ENCODE measurements around the gene UGT1A10. TPM values are rescaled to one million over a fixed set of nuclear protein-coding genes. Genes with fewer than 3 reads are reported as not detected.

The UGT1A10 gene
- total RNA-seq, 1 experiment from 2014 or later: not detected

DNA sequence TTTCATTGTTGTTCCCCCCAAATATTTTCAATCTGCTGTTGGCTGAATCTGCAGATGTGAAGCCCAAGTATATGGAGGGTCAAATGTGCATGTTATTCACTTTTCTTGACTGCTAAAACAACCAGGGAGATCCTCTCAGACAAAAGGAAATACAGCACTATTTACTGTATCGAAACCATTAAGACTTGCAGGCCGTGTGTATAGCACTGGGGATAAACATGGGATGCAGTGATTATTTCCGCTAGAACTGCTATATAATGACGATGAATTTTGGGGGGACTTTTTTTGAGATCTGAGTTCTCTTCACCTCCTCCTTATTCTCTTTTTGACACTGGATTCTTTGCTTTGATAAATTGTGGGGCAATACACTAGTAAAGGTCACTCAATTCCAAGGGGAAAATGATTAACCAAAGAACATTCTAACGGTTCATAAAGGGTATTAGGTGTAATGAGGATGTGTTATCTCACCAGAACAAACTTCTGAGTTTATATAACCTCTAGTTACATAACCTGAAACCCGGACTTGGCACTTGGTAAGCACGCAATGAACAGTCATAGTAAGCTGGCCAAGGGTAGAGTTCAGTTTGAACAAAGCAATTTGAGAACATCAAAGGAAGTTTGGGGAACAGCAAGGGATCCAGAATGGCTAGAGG is 120.3 kb downstream of the UGT1A10 start:
- no peak for DNase-seq
- Histone ChIP-seq H3K36me3 (replicated peaks; ENCODE audit: control insufficient read depth, insufficient read depth, low read length) (no peaks in the 10 kb centered on the region), H3K27me3 (ENCODE audit: control insufficient read depth, insufficient read depth, low read length) (no peaks in the 10 kb centered on the region), H3K4me3 (ENCODE audit: insufficient read depth, low read depth, low read length) (no peak overlapping the region)

DNA sequence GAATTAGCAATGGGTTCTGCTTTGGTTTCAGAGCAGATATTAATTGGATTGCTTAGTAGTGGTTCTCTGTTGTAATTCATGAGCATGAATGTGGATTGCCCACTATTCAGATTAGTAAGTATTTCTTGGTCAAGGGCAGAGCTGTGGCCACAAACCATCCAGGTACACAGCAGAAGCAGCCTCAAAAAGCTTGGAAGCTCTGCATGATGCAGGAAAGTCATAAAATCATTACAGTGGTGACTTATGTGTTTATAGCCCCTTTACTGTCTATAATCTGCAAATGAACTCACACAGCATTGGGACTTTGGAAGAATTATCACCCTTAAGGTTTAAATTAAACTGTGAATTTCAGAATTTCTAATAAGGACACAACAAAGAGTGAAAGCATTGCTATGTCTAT is 121.9 kb downstream of the UGT1A10 start:
- H3K27me3 ChIP-seq (ENCODE audit: control insufficient read depth, insufficient read depth, low read length): no peaks in the 10 kb centered on the region
- DNase-seq: no peak
- no peaks in the 10 kb centered on the region for H3K36me3 ChIP-seq (replicated peaks; ENCODE audit: control insufficient read depth, insufficient read depth, low read length)
- no peak overlapping the region for H3K4me3 ChIP-seq (ENCODE audit: insufficient read depth, low read depth, low read length)

DNA sequence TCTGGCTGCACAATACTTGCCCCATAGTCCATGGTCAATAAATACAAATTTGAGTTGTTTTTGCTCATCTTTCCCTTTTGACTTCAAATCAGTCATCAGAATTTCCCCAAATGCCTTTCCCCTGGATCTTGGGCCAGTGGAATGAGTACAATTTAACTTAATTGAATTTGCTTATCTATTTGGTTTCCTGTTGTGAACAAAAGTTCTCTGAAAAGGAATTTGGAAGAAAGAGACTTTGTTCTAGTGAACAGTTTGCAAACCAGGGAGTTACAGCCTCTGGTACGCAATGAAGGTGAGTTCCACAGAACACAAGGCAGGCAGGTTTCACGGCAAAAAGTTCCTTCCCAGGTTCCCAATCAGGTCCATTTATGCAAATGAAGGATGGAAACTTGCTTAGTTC is 122.6 kb downstream of the UGT1A10 start:
- no peaks in the 10 kb centered on the region for H3K36me3 ChIP-seq (replicated peaks; ENCODE audit: control insufficient read depth, insufficient read depth, low read length)
- H3K27me3 ChIP-seq (ENCODE audit: control insufficient read depth, insufficient read depth, low read length): no peaks in the 10 kb centered on the region
- no peak overlapping the region for H3K4me3 ChIP-seq (ENCODE audit: insufficient read depth, low read depth, low read length)
- DNase-seq: no peak

DNA sequence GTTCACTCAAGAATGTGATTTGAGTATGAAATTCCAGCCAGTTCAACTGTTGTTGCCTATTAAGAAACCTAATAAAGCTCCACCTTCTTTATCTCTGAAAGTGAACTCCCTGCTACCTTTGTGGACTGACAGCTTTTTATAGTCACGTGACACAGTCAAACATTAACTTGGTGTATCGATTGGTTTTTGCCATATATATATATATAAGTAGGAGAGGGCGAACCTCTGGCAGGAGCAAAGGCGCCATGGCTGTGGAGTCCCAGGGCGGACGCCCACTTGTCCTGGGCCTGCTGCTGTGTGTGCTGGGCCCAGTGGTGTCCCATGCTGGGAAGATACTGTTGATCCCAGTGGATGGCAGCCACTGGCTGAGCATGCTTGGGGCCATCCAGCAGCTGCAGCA is 123.8 kb downstream of the UGT1A10 start, which contains the start of gene UGT1A1:
Gene UGT1A1 (plus strand): TSS at position 228 of the 400 bp plus-strand sequence. CDS start 18 bp downstream, at position 246.
- no peak for DNase-seq
- H3K36me3 ChIP-seq (replicated peaks; ENCODE audit: control insufficient read depth, insufficient read depth, low read length): no peaks in the 10 kb centered on the region
- no peak within 1 kb of the TSS for H3K4me3 ChIP-seq (ENCODE audit: insufficient read depth, low read depth, low read length)
- H3K27me3 ChIP-seq (ENCODE audit: control insufficient read depth, insufficient read depth, low read length): no peaks in the 10 kb centered on the region

DNA sequence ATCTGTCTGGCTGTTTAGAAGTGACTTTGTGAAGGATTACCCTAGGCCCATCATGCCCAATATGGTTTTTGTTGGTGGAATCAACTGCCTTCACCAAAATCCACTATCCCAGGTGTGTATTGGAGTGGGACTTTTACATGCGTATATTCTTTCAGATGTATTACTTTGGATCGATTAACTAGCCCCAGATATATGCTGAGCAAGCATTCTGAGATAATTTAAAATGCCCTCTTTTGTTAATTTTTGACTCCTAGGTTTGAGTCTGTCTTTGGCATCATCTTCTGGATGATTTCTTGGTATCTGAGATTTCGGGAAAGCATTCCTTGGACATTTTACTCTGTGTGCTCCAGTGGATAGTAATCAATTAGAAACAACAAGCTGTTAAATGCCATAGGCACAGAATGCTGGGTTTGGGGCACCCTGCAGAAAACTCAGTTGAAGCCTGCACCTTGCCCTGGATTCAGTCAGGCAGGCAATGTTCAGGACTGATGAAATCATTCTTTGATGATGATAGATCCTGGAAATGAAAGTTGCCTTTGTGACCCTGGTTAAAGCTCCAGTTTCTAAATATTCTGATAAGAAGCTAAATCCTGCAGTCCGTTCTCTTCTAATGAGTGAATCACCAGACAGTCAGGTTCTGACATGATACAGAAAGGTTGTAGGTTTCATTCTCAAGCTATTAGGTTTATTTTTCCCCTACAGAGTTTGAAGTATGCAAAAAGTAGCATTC is 125.0 kb downstream of the UGT1A10 start:
- no peak overlapping the region for H3K4me3 ChIP-seq (ENCODE audit: insufficient read depth, low read depth, low read length)
- no peaks in the 10 kb centered on the region for H3K27me3 ChIP-seq (ENCODE audit: control insufficient read depth, insufficient read depth, low read length)
- no peaks in the 10 kb centered on the region for H3K36me3 ChIP-seq (replicated peaks; ENCODE audit: control insufficient read depth, insufficient read depth, low read length)
- no peak for DNase-seq

DNA sequence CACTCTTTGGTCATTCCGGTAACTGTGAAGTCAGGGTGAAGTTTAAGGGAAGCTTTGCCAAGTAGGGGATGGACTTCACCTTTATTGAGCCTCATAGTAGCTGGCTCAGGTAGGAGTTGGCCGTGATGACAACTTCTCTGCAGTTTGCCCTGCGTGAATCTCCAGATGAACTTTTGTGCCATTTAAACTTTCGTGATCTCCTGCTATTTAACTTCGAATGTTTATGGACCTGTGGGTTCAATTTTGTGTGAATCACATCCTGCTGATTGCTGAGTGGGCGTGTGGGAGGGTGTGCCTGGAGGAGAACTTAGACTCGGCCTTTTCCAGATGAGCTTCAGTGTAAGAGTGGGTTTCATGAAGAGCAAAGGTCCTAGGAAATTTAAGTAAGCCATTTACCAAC is 128.0 kb downstream of the UGT1A10 start:
- H3K36me3 ChIP-seq (replicated peaks; ENCODE audit: control insufficient read depth, insufficient read depth, low read length): no peaks in the 10 kb centered on the region
- no peak for DNase-seq
- no peak overlapping the region for H3K4me3 ChIP-seq (ENCODE audit: insufficient read depth, low read depth, low read length)
- H3K27me3 ChIP-seq (ENCODE audit: control insufficient read depth, insufficient read depth, low read length): no peaks in the 10 kb centered on the region

DNA sequence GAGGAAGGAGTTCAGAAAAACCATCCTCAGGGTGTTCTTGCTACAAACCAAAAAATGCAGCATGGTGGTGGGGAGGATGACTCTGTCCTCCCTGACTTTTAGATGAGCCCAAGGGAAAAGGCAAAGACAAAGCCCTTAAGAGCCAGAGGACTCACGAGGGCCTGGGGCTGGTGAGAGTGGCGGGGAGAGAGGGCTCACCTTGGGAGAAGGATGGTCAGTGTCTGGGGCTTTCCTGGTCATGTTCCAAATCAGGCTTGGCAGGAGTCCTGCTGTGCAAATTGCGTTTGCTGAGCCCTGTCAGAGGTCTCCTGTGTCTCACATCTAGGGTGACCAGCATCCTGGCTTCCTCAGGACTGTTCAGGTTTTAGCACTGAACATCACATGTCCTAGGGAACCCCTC is 128.5 kb downstream of the UGT1A10 start:
- Histone ChIP-seq H3K27me3 (ENCODE audit: control insufficient read depth, insufficient read depth, low read length) (no peaks in the 10 kb centered on the region), H3K4me3 (ENCODE audit: insufficient read depth, low read depth, low read length) (no peak overlapping the region), H3K36me3 (replicated peaks; ENCODE audit: control insufficient read depth, insufficient read depth, low read length) (no peaks in the 10 kb centered on the region)
- no peak for DNase-seq

DNA sequence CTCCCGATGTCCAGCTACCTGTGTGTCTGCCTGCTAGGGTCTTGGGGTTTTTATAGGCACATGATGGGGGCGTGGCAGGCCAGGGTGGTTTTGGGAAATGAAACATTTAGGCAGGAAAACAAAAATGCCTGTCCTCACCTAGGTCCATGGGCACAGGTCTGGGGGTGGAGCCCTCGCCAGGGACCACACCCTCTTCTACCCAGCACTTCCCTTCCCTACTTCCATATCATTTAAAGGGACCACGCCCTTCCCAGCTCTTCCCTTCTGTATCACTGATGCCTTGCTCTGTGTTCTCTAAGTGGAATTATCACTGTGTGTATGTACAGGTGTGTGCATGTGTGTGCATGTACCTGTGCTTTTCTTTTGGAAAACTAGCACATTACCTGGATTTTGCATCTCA is 130.2 kb downstream of the UGT1A10 start:
- H3K36me3 ChIP-seq (replicated peaks; ENCODE audit: control insufficient read depth, insufficient read depth, low read length): no peaks in the 10 kb centered on the region
- DNase-seq: no peak
- H3K27me3 ChIP-seq (ENCODE audit: control insufficient read depth, insufficient read depth, low read length): no peaks in the 10 kb centered on the region
- H3K4me3 ChIP-seq (ENCODE audit: insufficient read depth, low read depth, low read length): no peak overlapping the region

DNA sequence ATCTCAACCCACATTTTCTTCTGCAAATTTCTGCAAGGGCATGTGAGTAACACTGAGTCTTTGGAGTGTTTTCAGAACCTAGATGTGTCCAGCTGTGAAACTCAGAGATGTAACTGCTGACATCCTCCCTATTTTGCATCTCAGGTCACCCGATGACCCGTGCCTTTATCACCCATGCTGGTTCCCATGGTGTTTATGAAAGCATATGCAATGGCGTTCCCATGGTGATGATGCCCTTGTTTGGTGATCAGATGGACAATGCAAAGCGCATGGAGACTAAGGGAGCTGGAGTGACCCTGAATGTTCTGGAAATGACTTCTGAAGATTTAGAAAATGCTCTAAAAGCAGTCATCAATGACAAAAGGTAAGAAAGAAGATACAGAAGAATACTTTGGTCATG is 131.8 kb downstream of the UGT1A10 start:
- H3K4me3 ChIP-seq (ENCODE audit: insufficient read depth, low read depth, low read length): no peak overlapping the region
- H3K27me3 ChIP-seq (ENCODE audit: control insufficient read depth, insufficient read depth, low read length): no peaks in the 10 kb centered on the region
- no peaks in the 10 kb centered on the region for H3K36me3 ChIP-seq (replicated peaks; ENCODE audit: control insufficient read depth, insufficient read depth, low read length)
- no peak for DNase-seq

DNA sequence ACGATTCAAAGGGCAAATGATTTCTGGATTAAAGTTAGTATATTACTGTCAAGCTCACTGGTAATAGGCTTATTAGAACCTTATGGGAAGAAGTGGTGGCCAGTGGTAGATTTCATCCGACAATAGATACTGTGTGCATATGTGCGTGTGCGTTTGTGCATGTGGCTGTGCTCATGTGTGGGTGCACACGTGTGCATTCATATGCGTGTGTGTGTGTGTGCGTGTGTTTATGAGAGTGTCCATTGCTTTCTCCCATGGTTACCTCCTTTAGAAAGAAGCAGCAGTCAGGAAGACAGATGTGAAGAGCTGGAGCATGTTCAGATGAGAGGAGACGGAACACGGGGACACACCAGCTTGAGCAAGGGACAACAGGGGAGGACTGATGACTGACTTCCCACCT is 133.0 kb downstream of the UGT1A10 start:
- Histone ChIP-seq H3K36me3 (replicated peaks; ENCODE audit: control insufficient read depth, insufficient read depth, low read length) (no peaks in the 10 kb centered on the region), H3K27me3 (ENCODE audit: control insufficient read depth, insufficient read depth, low read length) (no peaks in the 10 kb centered on the region), H3K4me3 (ENCODE audit: insufficient read depth, low read depth, low read length) (no peak overlapping the region)
- DNase-seq: no peak

DNA sequence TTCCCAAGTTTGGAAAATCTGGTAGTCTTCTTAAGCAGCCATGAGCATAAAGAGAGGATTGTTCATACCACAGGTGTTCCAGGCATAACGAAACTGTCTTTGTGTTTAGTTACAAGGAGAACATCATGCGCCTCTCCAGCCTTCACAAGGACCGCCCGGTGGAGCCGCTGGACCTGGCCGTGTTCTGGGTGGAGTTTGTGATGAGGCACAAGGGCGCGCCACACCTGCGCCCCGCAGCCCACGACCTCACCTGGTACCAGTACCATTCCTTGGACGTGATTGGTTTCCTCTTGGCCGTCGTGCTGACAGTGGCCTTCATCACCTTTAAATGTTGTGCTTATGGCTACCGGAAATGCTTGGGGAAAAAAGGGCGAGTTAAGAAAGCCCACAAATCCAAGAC is 135.9 kb downstream of the UGT1A10 start:
- no peaks in the 10 kb centered on the region for H3K27me3 ChIP-seq (ENCODE audit: control insufficient read depth, insufficient read depth, low read length)
- H3K36me3 ChIP-seq (replicated peaks; ENCODE audit: control insufficient read depth, insufficient read depth, low read length): no peaks in the 10 kb centered on the region
- no peak overlapping the region for H3K4me3 ChIP-seq (ENCODE audit: insufficient read depth, low read depth, low read length)
- no peak for DNase-seq

DNA sequence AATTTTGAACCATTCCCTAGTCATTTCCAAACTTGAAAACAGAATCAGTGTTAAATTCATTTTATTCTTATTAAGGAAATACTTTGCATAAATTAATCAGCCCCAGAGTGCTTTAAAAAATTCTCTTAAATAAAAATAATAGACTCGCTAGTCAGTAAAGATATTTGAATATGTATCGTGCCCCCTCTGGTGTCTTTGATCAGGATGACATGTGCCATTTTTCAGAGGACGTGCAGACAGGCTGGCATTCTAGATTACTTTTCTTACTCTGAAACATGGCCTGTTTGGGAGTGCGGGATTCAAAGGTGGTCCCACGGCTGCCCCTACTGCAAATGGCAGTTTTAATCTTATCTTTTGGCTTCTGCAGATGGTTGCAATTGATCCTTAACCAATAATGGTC is 136.3 kb downstream of the UGT1A10 start:
- DNase-seq: no peak
- no peaks in the 10 kb centered on the region for H3K27me3 ChIP-seq (ENCODE audit: control insufficient read depth, insufficient read depth, low read length)
- no peak overlapping the region for H3K4me3 ChIP-seq (ENCODE audit: insufficient read depth, low read depth, low read length)
- H3K36me3 ChIP-seq (replicated peaks; ENCODE audit: control insufficient read depth, insufficient read depth, low read length): no peaks in the 10 kb centered on the region

DNA sequence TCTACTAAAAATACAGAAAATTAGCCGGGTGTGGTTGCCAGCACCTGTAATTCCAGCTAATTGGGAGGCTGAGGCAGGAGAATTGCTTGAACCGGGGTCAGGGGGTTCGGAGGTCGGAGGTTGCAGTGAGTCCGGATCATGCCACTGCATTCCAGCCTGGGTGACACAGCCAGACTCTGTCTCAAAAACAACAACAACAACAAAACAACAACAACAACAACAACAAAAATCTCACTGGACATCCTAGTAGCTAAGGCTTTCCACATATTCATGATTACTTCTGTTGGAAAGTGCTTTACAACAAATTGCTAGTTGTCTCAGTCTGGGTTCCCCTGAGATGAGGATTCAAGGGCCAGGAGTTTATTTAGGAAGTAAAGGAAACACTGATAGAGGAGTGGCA is 137.6 kb downstream of the UGT1A10 start:
- no peak overlapping the region for H3K4me3 ChIP-seq (ENCODE audit: insufficient read depth, low read depth, low read length)
- H3K27me3 ChIP-seq (ENCODE audit: control insufficient read depth, insufficient read depth, low read length): no peaks in the 10 kb centered on the region
- no peak for DNase-seq
- H3K36me3 ChIP-seq (replicated peaks; ENCODE audit: control insufficient read depth, insufficient read depth, low read length): no peaks in the 10 kb centered on the region

DNA sequence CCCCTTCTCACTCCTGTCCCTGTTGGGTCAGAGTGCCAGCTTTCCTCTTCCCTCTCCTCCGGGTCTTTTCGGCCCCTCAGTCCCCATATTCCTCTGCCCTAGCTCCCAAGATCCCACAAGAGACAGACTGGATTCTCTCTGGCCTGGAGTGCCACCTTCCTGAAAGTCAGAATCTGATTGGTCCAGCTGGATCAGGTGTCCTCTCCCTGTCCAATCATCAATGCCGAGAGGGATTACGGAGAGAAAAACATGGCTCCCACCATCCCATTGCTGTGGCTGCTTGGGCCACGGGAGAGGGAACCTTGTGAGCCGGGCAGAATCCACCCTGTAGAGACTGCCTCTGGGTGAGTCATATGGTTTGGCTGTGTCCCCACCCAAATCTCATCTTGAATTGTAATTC is 139.2 kb downstream of the UGT1A10 start:
- no peaks in the 10 kb centered on the region for H3K36me3 ChIP-seq (replicated peaks; ENCODE audit: control insufficient read depth, insufficient read depth, low read length)
- no peak overlapping the region for H3K4me3 ChIP-seq (ENCODE audit: insufficient read depth, low read depth, low read length)
- no peaks in the 10 kb centered on the region for H3K27me3 ChIP-seq (ENCODE audit: control insufficient read depth, insufficient read depth, low read length)
- DNase-seq: no peak

DNA sequence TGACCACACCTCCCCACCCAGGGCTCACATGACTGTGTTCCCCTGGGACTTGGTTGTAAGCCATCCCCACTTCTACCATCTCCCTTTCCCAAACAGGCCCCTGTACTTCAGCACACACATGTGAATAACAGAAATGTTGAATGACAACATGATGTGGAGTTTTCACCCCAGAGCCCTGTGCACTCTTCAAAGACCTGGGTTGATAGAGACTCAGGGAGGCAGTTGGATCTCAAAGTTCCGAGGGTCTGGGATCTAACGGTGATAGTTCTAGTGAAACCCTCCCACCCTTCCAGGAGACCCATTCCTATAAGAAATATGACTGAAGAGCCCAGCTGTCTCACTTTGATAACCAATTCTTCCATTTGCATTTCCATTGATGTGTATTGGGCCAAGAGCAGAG is 141.8 kb downstream of the UGT1A10 start, which contains the start of gene MROH2A:
Gene MROH2A (plus strand): TSS at position 301 of the 400 bp plus-strand sequence. CDS start 1,029 bp downstream, outside the sequence.
- Histone ChIP-seq H3K4me3 (ENCODE audit: insufficient read depth, low read depth, low read length) (no peak within 1 kb of the TSS), H3K27me3 (ENCODE audit: control insufficient read depth, insufficient read depth, low read length) (no peaks in the 10 kb centered on the region), H3K36me3 (replicated peaks; ENCODE audit: control insufficient read depth, insufficient read depth, low read length) (no peaks in the 10 kb centered on the region)
- no peak for DNase-seq

All from H7 (cell line).